Activated CD8-positive, alpha-beta memory T cell treated with anti-CD3 and anti-CD28 coated beads, Interleukin-2, amount 50 U/mL, for 24 hours (primary cell): ENCODE data around the gene BAK1.
A peak's percentile ranks its signal among the peaks of the same experiment; 100 is the strongest.
"Not testable (repeated sequence)": the region's sequence is repeated elsewhere in the genome, so short reads cannot be mapped to it uniquely, and the experiment has no call there.

Experiments
- DNase-seq: peaks from one replicate; pipeline ENCODE4 v3.0.0-alpha.2; 2020; ENCODE audit errors: extremely low read depth

The BAK1 gene

GRCh38 chr6:33587529-33587928 is 7.5 kb upstream of the BAK1 start:
- no peak for DNase-seq

- no peak for DNase-seq
Measured at GRCh38 chr6:33586108-33586640, 6.1 kb upstream of the BAK1 start.

DNA sequence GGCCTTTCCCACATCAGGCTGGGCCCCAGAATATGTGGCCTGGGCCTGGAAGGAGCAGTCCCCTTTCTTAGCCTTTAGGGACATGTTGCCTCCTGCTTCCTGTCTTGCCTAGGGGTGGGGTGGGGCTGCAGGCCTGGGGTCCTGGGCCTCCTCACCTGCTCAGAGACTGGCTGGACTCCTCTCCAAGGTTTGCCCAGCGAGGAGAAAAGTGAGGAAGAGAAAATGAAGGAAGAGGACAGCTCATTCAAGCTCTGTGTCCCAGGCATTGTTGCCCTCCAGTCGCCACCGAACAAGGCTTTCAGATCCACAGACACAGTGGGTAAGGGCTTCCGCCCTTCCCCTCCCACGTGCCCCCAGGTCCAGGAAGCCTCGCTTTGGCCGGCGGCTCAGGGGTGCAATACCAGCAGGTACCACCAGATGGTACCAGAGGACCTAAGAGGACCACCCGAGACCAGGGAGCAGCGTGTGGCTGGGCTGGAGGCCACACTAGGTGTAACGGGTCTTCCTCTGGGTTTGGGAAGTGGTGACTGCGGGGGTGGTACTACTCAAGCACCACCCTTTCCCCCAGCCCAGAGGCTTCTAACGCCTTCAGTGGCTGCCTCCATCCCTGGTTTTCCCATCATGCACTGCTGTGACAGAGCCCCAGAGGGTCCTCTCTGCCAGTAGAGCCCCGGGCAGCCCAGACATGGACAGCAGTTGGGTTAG is 5.5 kb upstream of the BAK1 start:
- peak; percentile 82 for DNase-seq

DNA sequence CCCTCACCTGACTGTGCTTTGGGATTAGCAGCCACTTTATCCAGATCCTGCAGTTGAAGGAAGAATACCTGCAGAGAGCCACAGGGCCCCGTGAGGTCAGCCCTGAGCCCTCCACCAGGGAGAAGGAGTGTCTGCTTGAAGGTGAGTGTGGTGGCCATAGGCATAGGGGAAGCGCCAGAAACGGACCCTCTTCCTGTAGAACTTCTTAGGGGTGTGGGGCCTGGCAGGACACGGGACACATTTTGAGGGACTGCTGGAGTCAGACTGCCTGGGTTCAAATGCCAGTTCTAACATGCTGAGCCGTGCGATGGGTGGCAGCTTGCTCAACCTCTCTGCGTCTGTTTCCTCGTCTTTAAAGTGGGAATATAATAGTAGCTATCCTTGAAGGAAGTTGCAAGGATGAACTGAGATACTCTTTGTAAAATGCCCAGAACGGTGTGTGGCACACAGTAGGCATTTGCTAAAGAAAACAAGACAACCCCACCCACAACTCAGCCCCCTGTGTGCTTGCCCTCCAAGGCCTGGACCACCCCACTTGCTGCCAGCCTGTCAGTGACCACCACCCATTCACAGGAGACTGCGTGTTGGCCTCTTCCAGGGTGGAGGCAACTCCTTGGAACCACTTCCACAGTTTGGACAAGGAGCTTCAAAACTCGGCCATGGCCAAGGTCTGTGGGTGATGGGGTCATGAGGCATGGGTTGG is 4.8 kb upstream of the BAK1 start:
- DNase-seq: no peak

- no peak for DNase-seq
Measured at GRCh38 chr6:33583591-33584155, 3.6 kb upstream of the BAK1 start.

GRCh38 chr6:33581186-33581585 is 1.1 kb upstream of the BAK1 start:
- DNase-seq: no peak

- DNase-seq: no peak
Measured at GRCh38 chr6:33578588-33579011, 1.5 kb downstream of the BAK1 start.

DNA sequence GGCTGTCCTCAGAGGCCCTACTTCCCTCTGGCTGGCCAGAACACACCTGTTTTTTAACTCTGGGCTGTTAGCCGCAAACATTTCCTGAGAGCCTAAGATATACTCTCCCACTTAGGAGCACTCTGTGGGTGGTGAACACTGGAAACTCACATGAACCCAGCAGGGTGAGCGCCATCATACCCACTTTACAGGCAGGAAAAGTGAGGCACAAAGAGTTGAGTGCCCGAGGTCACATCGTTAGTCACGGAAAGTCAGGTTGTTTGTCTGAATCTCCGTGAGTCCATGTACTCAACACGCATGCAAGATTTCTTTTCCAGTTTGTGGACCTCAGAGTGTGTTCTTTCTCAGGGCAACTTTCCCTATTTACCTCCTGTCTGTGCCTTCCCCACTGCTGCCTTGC is 1.9 kb downstream of the BAK1 start:
- DNase-seq: no peak

- no peak for DNase-seq
Measured at GRCh38 chr6:33577718-33578117, 2.4 kb downstream of the BAK1 start.

DNA sequence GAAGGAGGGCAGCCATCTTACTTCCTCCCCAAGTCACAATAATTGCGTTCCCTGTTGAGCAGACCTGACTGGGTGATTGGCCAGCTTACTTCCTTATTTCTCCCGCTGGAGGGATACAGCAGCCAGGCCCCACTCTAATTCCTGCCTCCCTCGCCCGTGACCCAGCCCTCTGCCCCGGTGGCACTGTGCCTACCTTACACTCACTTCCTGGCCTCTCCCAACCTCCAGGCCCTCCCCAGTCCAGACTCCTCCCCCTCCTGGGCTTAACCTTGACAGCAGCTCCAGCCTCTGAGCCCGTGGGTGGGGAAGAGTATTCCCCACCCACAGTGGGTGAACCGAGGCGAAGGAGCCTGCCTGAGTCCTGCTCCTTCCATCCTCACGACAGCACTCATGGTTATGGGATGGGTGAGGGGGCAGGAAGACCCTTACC is 3.0 kb downstream of the BAK1 start:
- no peak for DNase-seq

DNA sequence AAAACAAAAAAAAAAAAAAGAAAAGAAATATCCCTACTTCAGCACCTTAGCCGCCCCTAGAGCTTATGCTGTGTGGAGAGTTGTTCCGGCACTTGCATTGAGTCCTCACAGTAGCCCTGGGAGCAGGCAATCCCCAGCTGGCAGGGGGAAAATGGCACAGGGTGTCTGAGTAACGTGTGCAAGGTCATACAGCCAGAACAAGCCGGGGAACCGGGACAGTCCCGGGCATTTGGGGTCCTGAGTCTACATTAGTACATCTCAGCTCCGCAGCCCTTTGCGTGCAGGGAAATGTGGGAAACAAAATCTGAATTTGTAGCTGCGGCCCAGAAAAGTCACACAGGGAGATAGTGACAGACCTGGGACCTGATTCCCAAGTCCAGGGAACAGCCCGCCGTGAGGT is 3.4 kb downstream of the BAK1 start:
- DNase-seq: no peak

DNA sequence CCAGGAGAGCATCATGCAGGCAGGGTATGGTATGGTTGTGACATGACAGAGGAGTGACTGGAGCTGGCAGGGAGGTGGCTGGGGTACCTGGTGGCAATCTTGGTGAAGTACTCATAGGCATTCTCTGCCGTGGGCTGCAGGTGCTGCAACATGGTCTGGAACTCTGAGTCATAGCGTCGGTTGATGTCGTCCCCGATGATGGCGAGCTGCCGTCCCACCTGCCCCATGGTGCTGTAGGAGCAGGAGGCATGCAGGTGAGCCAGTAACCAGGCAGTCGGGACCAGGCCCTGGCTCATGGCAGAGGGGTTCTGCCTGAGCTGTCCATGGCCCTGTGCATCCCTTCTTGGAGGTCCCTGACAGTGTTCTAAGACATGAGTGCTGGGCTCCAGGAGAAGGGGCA is 4.9 kb downstream of the BAK1 start:
- no peak for DNase-seq

DNA sequence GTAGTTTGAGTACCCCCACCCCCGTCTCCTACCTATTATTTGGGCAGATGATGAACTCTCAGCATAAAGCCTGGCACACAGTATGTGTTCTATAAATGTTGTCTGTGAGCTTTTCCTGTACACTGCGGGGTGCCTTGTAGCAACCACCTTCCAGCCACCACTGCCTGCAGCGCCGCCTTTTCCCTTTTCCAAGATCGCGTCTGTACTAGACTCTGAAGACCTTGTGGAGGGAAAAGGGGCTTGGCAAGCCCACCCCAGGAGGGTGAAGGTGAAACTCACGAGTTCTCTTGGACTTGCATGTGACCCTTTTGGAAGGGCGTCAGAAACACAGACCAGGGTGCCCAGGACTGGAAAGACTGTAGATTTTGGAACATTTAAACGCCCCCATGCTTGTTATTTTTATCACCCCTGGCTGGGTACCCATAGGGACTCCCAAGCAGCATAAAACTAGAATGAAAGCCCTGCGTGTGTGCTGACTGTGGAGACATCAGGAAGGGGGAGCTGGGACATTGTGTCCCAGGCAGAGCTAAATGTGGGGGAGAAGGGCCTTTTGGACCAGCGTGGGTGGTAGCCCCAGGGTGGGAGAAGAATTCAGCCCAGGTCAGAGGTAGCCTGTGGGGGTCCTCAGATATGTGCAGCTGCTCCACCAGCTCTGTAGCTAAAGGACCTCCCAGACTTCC is 8.3 kb downstream of the BAK1 start:
- DNase-seq: no peak

GRCh38 chr6:33570806-33571636 is 9.1 kb downstream of the BAK1 start:
- DNase-seq: peak; percentile 90

DNA sequence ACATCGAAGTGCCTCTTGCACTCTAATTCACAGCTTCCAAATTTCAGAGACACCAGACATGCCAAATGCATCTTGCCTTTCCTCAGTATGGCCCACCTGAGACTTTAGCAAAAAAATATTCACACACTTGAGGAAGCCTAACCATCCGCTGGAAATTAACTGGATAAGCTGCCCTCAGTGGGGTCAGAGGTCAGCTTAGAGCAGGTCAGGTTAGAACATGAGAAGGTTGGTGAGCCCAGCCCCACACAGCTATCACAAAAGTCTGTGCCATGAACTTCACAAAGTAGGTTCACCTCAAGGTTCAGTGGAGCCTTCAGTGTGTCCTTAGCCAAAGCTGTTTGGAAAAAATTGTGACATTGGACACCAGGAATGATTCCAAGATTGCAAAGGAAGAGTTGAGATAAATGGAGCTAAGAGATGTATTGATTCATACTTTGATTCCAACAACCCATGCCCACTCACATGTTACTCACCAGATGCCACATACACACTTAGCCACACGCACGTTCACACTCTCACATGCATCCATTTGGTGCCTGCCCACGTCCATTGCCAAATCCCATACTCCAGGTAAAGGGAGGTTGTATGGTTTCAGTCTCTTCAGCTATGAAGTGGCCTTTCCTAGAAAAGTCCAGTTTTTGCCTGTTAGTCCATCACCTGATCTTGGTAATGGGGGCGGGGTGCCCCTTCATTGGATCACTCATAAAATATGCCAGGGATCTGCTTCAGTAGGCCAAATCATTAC is 11.1 kb downstream of the BAK1 start:
- no peak for DNase-seq

- no peak for DNase-seq
Measured at GRCh38 chr6:33567836-33568235, 12.2 kb downstream of the BAK1 start.

GRCh38 chr6:33566182-33567084 is 13.6 kb downstream of the BAK1 start:
- no peak for DNase-seq

- DNase-seq: no peak
Measured at GRCh38 chr6:33558801-33559200, 21.3 kb downstream of the BAK1 start.

DNA sequence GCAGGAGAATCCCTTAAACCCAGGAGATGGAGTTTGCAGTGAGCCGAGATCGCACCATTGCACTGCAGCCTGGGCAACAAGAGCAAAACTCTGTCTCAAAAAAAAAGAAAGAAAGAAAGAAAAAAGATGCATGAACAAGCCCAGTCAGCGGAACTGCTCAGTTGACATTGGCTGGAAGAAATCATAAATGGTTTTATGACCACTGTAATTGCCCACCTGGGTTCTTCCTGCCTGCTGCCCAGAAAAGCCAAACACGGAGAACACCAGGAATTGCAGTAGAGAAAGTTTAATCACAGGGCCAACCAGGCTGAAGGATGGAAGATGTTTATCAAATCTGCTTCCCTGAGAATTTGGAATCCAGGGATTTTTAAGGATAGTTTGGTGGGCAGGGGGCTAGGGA is 22.7 kb downstream of the BAK1 start:
- DNase-seq: no peak

DNA sequence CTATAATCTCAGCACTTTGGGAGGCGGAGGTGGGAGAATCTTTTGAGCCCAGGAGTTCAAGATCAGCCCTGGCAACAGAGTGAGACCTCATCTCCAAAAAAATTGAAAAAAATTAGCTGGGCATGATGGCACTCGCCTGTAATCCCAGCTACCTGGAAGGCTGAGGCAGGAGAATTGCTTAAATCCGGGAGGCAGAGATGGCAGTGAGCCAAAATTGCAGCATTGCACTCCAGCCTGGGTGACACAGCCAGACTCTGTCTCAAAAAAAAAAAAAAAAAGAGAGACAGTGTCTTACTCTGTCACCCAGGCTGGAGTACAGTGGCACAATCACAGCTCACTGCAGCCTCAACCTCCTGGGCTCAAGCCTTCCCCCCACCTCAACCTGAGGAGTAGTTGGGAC is 27.2 kb downstream of the BAK1 start:
- not testable (repeated sequence) for DNase-seq
